GM19438 (cell line): ENCODE results near the gene ELMO1.

Experiments
- ATAC-seq: cut with Tn5 transposase; IDR thresholded peaks from one replicate; pipeline ENCODE4 v1.9.1; 2021; ENCODE audit warnings: low read depth; ENCODE audit not compliant: unreplicated experiment

Gene ELMO1

GRCh38 chr7:36875794-36876193 is 572.9 kb downstream of the ELMO1 start:
- no peak for ATAC-seq

DNA sequence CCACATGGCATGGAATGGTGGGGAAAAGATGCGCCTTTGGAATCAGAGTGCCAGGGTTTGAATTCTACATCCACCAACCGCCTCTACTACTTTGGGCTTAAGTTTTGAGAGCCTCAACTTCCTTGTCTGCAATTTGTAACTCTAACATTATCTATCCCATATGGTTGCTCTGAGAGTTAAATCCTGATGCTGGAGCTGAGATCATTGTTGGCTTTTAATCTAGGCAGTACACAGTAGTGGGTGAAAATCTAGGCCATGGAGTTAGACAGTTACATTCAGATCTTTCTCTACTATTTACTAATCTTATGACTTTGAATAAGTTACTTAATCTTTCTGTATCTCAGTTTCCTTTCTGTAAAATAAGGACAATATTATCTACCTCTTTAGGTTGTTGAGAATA is 574.6 kb downstream of the ELMO1 start:
- no peak for ATAC-seq

DNA sequence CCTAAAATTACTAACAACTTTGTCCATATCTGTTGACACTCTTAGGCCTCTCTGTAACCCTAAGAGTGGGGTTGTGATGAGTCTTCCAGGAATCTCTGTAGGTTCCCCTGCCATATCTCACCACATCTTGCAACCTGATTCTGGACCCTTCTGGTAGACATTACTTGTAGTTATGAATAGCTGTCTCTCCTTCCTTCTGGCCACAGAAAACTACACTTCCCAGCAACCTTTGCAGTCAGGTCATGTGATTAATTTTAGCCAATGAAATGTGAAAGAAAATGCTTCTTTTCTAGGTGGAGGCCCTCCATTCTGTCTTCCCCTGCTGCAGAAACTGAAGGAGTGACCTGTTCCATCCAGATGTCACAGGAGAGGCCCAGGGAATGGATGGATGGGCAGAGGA is 576.8 kb downstream of the ELMO1 start:
- ATAC-seq = no peak

DNA sequence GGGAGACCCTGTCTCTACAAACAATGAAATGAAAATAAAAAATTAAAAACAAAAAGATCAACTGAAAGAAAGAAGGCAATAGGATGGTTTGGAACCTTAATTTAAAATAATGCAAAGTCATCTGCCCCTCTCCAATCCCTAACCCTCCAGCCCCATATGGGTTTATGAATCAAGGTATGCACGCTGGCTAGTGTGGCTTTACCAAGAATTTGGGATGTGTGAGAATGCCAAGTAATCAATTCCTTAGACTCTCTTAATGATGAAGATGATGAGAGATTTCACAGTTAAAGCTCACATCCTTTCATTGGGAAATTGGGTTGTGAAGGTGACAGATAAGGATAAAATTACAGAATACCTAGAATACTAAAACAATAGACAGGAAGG is 577.3 kb downstream of the ELMO1 start:
- ATAC-seq = no peak

DNA sequence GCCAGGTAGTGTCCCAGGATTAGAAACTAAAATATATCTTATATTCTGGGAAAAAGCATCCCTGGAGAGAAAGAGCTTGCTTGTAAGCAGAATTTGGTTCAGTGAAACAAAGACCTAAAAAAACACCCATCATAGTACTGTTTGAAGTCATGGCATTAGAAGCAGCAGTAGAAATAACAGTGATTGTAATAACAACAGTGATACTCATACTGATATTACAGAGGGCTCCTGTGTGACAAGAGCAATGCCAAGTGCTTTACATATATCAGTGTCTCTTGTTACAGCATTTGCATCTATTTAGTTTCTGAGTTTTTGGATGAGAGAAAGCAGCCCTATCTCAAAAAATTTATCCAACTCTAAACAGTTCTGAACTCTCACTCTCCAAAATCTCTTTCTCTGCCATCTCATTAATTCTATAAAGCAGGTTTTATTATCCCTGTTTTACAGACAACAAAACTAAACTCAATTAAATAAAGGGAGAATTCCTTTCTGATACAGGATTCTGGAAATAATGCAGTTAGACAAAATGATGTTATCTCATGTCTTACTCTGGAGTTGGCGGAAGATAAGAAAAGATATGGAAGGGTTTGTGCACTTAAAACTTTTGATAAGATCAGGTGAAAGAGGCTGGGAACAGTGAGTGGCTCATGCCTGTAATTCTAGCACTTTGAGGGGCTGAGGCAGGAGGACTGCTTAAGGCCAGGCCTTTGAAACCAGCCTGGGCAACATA is 577.9 kb downstream of the ELMO1 start:
- no peak for ATAC-seq

GRCh38 chr7:36868727-36869411 is 579.8 kb downstream of the ELMO1 start:
- ATAC-seq = no peak

DNA sequence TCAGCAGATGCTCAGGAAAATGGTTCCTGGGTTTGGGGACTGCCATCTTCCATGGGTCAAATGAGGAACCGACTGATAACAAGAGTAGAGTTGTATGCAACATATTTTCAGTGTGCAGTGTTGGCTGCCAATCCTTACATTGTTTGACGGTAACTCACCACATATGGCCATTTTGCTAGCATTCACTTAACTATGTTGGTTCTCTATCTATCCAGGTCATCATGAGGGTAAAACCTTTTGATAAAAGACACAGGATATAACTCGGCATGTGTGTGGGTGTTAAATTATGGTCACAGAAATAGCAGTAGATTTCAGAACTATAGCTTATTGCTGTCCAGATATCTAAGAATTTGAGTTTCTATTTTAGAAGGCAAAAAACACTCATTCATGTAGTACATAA is 583.6 kb downstream of the ELMO1 start:
- no peak for ATAC-seq

GRCh38 chr7:36863901-36864701 is 584.6 kb downstream of the ELMO1 start:
- ATAC-seq = no peak

- ATAC-seq = no peak
Observed at GRCh38 chr7:36862771-36863261, 585.8 kb downstream of the ELMO1 start.

GRCh38 chr7:36861656-36862055 is 587.0 kb downstream of the ELMO1 start:
- no peak for ATAC-seq

DNA sequence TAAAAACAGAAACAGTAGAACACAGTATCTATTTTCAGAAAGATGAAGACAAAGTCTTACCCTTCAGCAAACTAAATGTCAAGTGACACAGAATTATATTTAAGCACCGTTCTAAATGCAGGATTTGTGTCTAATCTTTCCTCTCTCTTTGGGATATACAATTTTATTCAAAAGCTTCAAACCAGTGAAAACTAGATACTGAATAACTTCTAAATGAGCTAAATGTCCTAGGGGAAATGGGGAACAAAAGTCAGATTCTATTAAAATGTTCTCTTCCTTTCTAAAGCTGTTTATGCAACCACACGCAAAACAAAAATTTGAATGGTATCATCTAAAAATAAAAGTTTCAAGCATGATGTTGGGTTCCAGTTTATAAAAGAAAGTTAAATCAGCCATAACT is 588.0 kb downstream of the ELMO1 start:
- ATAC-seq = no peak

- no peak for ATAC-seq
Observed at GRCh38 chr7:36855330-36855729, 593.3 kb downstream of the ELMO1 start.

DNA sequence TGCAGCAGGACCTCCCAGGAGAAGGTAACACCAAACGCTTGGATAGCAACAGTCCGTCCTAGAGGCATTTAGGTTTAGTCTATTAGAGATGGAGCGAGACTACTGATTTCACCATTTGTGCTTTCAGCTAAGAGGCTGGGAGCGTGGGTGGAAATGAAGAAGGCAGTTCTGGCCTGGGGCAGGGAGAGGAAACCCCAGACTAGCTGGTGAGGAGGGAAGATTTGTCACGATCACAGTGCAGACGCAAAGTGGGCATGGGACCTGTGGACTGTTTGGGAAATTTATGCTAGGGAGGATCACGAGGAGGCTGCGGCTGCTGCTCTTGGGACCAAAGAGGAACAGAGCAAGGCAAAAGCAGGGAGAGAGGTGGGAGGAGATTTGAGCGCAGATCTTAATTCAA is 594.0 kb downstream of the ELMO1 start:
- no peak for ATAC-seq

GRCh38 chr7:36852931-36853330 is 595.7 kb downstream of the ELMO1 start:
- no peak for ATAC-seq

- no peak for ATAC-seq
Observed at GRCh38 chr7:36852017-36852416, 596.6 kb downstream of the ELMO1 start.

GRCh38 chr7:36851382-36851781 is 597.3 kb downstream of the ELMO1 start:
- ATAC-seq = no peak

- ATAC-seq = no peak
Observed at GRCh38 chr7:36847946-36848345, 600.7 kb downstream of the ELMO1 start.

GRCh38 chr7:36844374-36844773 is 604.3 kb downstream of the ELMO1 start:
- ATAC-seq = no peak

- ATAC-seq = no peak
Observed at GRCh38 chr7:36840904-36841303, 607.8 kb downstream of the ELMO1 start.

DNA sequence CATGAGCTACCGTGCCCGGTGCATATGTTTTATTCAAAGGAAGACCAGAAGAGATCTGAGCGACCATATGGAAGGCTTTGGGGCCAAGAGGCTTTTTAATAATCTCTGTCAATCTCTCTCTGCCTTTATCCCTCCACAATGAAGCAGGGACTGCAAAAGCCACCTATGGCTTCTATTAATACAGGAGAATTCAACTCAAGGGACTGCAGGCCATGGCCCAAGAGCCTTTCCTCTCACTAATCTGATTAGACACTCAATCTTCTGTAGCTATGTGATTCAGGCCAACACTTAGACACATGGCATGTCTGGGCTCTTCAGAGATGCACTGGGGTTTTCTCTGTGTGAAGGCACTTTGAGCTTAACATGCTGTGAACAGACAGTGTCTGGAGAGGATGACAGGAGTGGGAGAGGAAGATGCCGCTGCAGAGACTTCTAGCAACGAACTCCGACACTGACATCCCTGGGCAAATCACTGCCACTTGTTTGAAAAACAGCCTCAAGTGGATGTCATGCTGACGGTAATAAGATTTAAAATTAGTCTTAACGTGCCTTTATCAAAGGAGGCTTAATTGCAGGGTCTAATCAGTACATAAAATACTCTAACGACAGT is 609.9 kb downstream of the ELMO1 start:
- ATAC-seq = no peak

DNA sequence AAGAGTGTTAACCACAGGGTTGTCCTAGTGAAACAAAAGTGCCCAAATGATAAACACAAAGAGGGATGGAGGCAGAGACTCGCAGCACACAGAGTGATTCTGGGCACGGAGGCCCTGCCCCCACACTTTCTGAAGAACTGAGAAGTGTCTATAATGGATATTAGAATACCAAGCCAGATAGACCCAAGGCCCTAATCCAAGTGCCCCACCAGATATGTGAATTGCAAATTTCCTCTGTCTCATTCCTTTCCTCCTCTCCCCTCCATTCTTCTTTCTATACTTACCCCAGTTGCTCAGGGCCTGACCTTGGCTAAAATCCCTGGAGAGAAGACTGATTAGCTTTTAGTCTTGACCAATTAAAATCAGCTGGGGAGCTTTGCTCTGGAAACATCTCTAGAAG is 617.6 kb downstream of the ELMO1 start:
- no peak for ATAC-seq
